Adrenal gland (tissue), 5 donors: Measurements from ENCODE around the gene VEGFD.

ENCODE experiments used
- CTCF ChIP-seq, 6 experiments: fragments of 450-650 bp in 4 of 6; fragments of 200-600 bp in 2 of 6; sonication (generic) in 1 of 6; IDR thresholded peaks; 1 replicate in 5 of 6; 2 replicates in 1 of 6; pipeline versions ENCODE4 v1.5.1 to v1.8.0; 2016 to 2021; ENCODE audit warnings: antibody characterized with exemption in 6 of 6, mild to moderate bottlenecking in 2 of 6, moderate library complexity in 1 of 6
- POLR2A ChIP-seq, 2 donors: fragments of 450-650 bp; IDR thresholded peaks; one replicate each; pipeline ENCODE4 v1.6.1; 2017; ENCODE audit warnings: antibody characterized with exemption in 2 of 2, mild to moderate bottlenecking in 2 of 2, moderate library complexity in 1 of 2
- donor health status: DM: no; HTN: no; CAD: no.

GRCh38 chrX:15399962-15400391, 15.8 kb upstream of the VEGFD start:
- TF ChIP-seq CTCF (IDR thresholded peaks at IDR 0.05), result no peak
- TF ChIP-seq POLR2A (IDR thresholded peaks at IDR 0.05), result no peak
